GM12873 (cell line): Measurements from ENCODE around the gene GAB3.
"Not testable (repeated sequence)": the region's sequence is repeated elsewhere in the genome, so short reads cannot be mapped to it uniquely, and the experiment has no call there.

ENCODE experiments used
- TF ChIP-seq, protein P1 (sequence below): IDR thresholded peaks from 2 replicates; pipeline ENCODE4 v1.5.1; 2012; ENCODE audit warnings: low read depth, mild to moderate bottlenecking, moderate library complexity, low read length, control low read depth; ENCODE audit not compliant: insufficient read depth; ENCODE audit errors: missing control alignments

GAB3 gene

GRCh38 chrX:154657226-154657805 is 93.6 kb downstream of the GAB3 start:
- TF ChIP-seq, protein P1, sequence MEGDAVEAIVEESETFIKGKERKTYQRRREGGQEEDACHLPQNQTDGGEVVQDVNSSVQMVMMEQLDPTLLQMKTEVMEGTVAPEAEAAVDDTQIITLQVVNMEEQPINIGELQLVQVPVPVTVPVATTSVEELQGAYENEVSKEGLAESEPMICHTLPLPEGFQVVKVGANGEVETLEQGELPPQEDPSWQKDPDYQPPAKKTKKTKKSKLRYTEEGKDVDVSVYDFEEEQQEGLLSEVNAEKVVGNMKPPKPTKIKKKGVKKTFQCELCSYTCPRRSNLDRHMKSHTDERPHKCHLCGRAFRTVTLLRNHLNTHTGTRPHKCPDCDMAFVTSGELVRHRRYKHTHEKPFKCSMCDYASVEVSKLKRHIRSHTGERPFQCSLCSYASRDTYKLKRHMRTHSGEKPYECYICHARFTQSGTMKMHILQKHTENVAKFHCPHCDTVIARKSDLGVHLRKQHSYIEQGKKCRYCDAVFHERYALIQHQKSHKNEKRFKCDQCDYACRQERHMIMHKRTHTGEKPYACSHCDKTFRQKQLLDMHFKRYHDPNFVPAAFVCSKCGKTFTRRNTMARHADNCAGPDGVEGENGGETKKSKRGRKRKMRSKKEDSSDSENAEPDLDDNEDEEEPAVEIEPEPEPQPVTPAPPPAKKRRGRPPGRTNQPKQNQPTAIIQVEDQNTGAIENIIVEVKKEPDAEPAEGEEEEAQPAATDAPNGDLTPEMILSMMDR, result no peak

- TF ChIP-seq, protein P1, result no peak
Measured at GRCh38 chrX:154655786-154656185, 95.1 kb downstream of the GAB3 start.

DNA sequence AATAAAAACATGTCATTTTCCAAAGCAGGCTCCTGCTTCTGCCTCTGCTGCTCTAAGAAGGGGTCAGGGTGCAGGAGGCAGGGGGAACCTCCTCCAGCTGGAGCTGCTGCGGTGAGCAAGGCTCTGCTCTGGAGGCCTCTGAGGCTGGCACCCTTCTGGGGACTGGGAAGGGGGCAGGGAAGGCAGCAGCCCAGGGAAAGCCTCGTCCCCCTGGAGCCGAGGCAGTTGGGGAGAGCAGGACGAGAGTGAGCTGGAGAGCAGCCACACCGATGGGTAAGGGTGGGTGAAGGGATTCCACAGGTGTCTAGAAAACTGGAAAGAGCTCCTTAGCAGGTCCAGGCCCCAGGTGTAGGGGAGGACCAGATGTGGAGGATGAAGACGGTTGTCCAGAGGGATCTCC is 95.5 kb downstream of the GAB3 start:
- TF ChIP-seq, protein P1, result no peak

DNA sequence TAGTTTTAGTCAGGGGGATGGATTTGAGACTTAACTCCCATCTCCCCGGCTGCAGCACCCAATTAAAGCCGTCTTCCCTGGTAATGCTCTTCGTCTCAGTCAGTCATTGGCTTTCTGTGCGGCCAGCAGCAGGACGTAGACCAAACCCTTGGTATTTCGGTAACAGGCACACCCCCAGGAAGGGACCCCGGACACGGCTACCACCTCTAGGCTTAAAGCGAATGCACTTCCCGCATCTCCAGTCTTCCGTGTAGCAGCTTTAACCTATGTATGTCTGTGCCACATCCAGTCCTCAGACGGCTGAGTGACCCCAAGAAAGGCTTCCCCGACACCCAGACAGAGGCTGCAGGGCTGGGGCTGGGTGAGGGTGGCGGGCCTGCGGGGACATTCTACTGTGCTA is 96.0 kb downstream of the GAB3 start:
- TF ChIP-seq, protein P1, result no peak

DNA sequence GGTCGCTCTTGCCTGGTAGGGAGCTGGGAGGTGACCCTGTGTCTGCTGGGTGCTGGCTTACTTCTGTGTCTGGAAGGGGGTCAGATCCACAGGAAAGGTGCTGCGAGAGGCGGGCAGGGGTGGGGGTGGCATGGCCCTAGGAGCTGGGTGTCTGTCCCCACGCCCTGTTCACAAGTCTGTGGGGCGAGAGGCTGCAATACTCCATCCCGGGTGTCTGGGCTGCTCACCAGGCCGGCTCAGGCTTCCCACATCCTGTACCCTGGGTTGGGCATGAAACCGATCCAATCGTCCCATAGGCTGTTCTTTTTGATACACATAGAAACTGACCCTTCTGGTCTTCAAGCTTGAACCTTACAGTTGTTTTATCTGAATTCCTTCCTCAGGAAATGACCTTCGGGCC is 96.5 kb downstream of the GAB3 start:
- TF ChIP-seq, protein P1, result no peak

DNA sequence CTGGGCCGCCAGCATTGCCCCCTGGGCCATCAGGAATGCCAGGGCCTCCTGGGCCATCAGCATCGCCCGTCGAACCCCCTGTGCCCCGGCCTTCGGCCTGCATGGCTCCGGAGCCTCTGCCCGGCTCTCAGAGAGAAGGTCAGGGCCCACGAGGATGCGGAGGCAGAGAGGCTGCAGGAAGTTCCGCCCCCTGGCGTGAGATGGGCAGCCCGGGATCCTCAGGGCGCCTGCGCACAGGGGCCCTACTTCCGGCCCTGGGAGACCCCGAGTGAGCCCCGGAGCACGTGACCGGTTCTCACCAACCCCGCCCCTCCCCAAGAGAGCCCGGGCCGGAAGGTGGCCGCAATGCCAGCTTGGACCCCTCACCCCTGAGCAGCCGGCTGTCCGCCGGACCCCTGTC is 97.5 kb downstream of the GAB3 start, which contains the start of gene CTAG2:
Gene CTAG2 (minus strand): TSS at position 167 of the 400 bp plus-strand sequence. CDS start 64 bp downstream, at position 103.
- TF ChIP-seq, protein P1, result not testable (repeated sequence)

GRCh38 chrX:154653048-154653401 is 97.9 kb downstream of the GAB3 start:
- TF ChIP-seq, protein P1, result no peak
